Endothelial cell of umbilical vein (primary cell): ENCODE data around the gene LYPLAL1. TPM values are rescaled to one million over a fixed set of nuclear protein-coding genes. Genes with fewer than 3 reads are reported as not detected.

Source experiments
- BruUV-seq: library from RNA; stranded (reverse); fragments of 400-500 nt; replicated peaks from 2 replicates; lab custom pipeline; 2021; lab: Mats Ljungman, UMichigan
- CTCF ChIA-PET: fragments of 300-600, 350-600 bp; sonication (Branson Sonifier 250); formaldehyde crosslinking; loops from one replicate; lab custom pipeline; 2021; ENCODE audit warnings: antibody characterized with exemption, inconsistent platforms; lab: Charles Lee
- POLR2A ChIA-PET: fragments of 300-600, 350-600 bp; sonication (Branson Sonifier 250); formaldehyde crosslinking; loops from one replicate; lab custom pipeline; 2021; ENCODE audit warnings: antibody characterized with exemption, inconsistent platforms; lab: Charles Lee
- DNase-seq: peaks from one replicate; pipeline ENCODE4 v3.0.0-alpha.2; 2011; ENCODE audit warnings: low read depth, low spot score
- FAIRE-seq: peaks from 2 replicates; lab custom pipeline; 2011; peaks lifted over from hg19 to GRCh38; lab: Jason Lieb, UNC
- H2AFZ ChIP-seq: 2 replicates; pipeline ENCODE4 v1.6.0; 2012; ENCODE audit warnings: low read depth, low read length, control low read depth, inconsistent platforms
- H3K27ac ChIP-seq: 2 replicates; pipeline ENCODE4 v1.5.1; 2011; ENCODE audit warnings: low read depth, mild to moderate bottlenecking, control low read depth, low read length, moderate library complexity; ENCODE audit not compliant: insufficient read depth
- H3K27me3 ChIP-seq, 2 experiments: 2 replicates each; pipeline versions ENCODE4 v1.6.0 to v1.6.1; 2011; ENCODE audit warnings: low read length in 2 of 2, mixed read lengths in 1 of 2; ENCODE audit not compliant: control insufficient read depth in 2 of 2, insufficient read depth in 2 of 2
- H3K36me3 ChIP-seq, 2 experiments: 2 replicates in 1 of 2; 3 replicates in 1 of 2; pipeline ENCODE4 v1.5.1; 2011; ENCODE audit warnings: low read length in 2 of 2, mild to moderate bottlenecking in 1 of 2, moderate library complexity in 1 of 2; ENCODE audit not compliant: control insufficient read depth in 2 of 2, insufficient read depth in 2 of 2; ENCODE audit errors: extremely low read depth in 1 of 2
- H3K4me1 ChIP-seq: 3 replicates; pipeline ENCODE4 v1.5.1; 2011; ENCODE audit warnings: mild to moderate bottlenecking, low read length; ENCODE audit not compliant: control insufficient read depth, insufficient read depth; ENCODE audit errors: extremely low read depth
- H3K4me2 ChIP-seq: 2 replicates; pipeline ENCODE4 v1.6.1; 2011; ENCODE audit warnings: low read length, control low read depth, mixed read lengths; ENCODE audit not compliant: insufficient read depth
- H3K4me3 ChIP-seq, 3 experiments: fragments of 200-600 bp in 1 of 3; sonication (generic), shearing (Covaris generic) in 1 of 3; replicated peaks in 1 of 3; 2 replicates each; pipeline ENCODE4 v1.5.1; 2011 to 2016; ENCODE audit warnings: control low read depth in 3 of 3, low read length in 3 of 3, mild to moderate bottlenecking in 2 of 3, inconsistent platforms in 1 of 3, low read depth in 1 of 3, moderate library complexity in 1 of 3; ENCODE audit not compliant: insufficient read depth in 1 of 3
- H3K79me2 ChIP-seq: 2 replicates; pipeline ENCODE4 v1.6.0; 2012; ENCODE audit warnings: low read length, inconsistent platforms; ENCODE audit not compliant: control insufficient read depth, insufficient read depth
- H3K9ac ChIP-seq: replicated peaks from 2 replicates; pipeline ENCODE3; 2011; ENCODE audit warnings: low read length, control low read depth; ENCODE audit not compliant: insufficient read depth; ENCODE audit errors: extremely low read depth
- H3K9me1 ChIP-seq: replicated peaks from 3 replicates; pipeline ENCODE4 v1.6.0; 2011; ENCODE audit warnings: mild to moderate bottlenecking, low read length; ENCODE audit not compliant: control insufficient read depth, insufficient read depth; ENCODE audit errors: extremely low read depth
- H3K9me3 ChIP-seq: replicated peaks from 2 replicates; pipeline ENCODE4 v1.5.1; 2012; ENCODE audit warnings: low read length, inconsistent platforms; ENCODE audit not compliant: control insufficient read depth, insufficient read depth
- H4K20me1 ChIP-seq: replicated peaks from 2 replicates; pipeline ENCODE3; 2011; ENCODE audit warnings: mild to moderate bottlenecking, low read length; ENCODE audit not compliant: control insufficient read depth, insufficient read depth; ENCODE audit errors: extremely low read depth
- EZH2 ChIP-seq: IDR thresholded peaks from 2 replicates; pipeline ENCODE4 v1.6.1; 2012; ENCODE audit warnings: borderline replicate concordance, low read depth, mild to moderate bottlenecking, moderate library complexity, low read length, inconsistent platforms; ENCODE audit not compliant: severe bottlenecking
- FOS ChIP-seq: IDR thresholded peaks from 2 replicates; pipeline ENCODE4 v1.6.1; 2011; ENCODE audit warnings: mild to moderate bottlenecking, low read length, moderate library complexity, borderline replicate concordance; ENCODE audit not compliant: insufficient read depth
- GATA2 ChIP-seq: IDR thresholded peaks from 2 replicates; pipeline ENCODE4 v1.7.0; 2011; ENCODE audit warnings: low read depth, mild to moderate bottlenecking, moderate library complexity, mixed read lengths, low read length; ENCODE audit not compliant: insufficient read length, insufficient read depth
- JUN ChIP-seq: IDR thresholded peaks from 2 replicates; pipeline ENCODE4 v1.6.1; 2011; ENCODE audit warnings: borderline replicate concordance, low read depth; ENCODE audit not compliant: insufficient read length, insufficient read depth
- MYC ChIP-seq: IDR thresholded peaks from one replicate; pipeline ENCODE4 v1.6.1; 2011; ENCODE audit warnings: mild to moderate bottlenecking, low read depth, low read length
- POLR2A ChIP-seq: IDR thresholded peaks from 2 replicates; pipeline ENCODE4 v1.6.1; 2012; ENCODE audit warnings: low read depth, mild to moderate bottlenecking, control low read depth, low read length
- POLR2AphosphoS5 ChIP-seq: IDR thresholded peaks from 2 replicates; pipeline ENCODE4 v1.6.1; 2012; ENCODE audit warnings: low read depth, mild to moderate bottlenecking, control low read depth, low read length, moderate library complexity; ENCODE audit not compliant: insufficient read depth
- dilution Hi-C: fragments of 300-500 bp; cut with MboI; formaldehyde crosslinking; loops from one replicate; pipeline ENCODE4 v1.15.0; 2019; ENCODE audit warnings: low sequenced_read_pairs; ENCODE audit not compliant: extremely low pct_ligation_motif_present
- intact Hi-C: fragments of 100-400 bp; cut with micrococcal nuclease; formaldehyde crosslinking; loops from one replicate; pipeline ENCODE4 v1.10.0; 2022
- polyA plus RNA-seq, 4 experiments: library from polyadenylated mRNA; depleted of rRNA in 3 of 4; stranded (reverse) in 3 of 4; unstranded in 1 of 4; fragments of >200 nt; gene quantifications; 2 replicates each; pipeline versions ENCODE4 v1.2.1 to v1.2.3, GENCODE V29; 2011 to 2012; ENCODE audit warnings: missing spikeins in 1 of 4
- total RNA-seq: library from RNA; stranded (reverse); gene quantifications from 2 replicates; pipeline ENCODE4 v1.2.3, GENCODE V29; 2021
- TF ChIP-seq, protein P1 (sequence below), 2 donors: IDR thresholded peaks; 1 replicate in 1 of 2; 2 replicates in 1 of 2; pipeline ENCODE4 v1.5.1; 2011; ENCODE audit warnings: low read length in 2 of 2, mild to moderate bottlenecking in 2 of 2, moderate library complexity in 2 of 2, control low read depth in 1 of 2, inconsistent platforms in 1 of 2, low read depth in 1 of 2; ENCODE audit not compliant: insufficient read depth in 1 of 2; ENCODE audit errors: extremely low read depth in 1 of 2
- TF ChIP-seq, protein P2 (sequence below): IDR thresholded peaks from 2 replicates; pipeline ENCODE4 v1.6.1; 2011; ENCODE audit not compliant: insufficient read depth, insufficient read length

LYPLAL1 gene
- total and polyA plus RNA-seq, 2 donors (not counting 3 experiments of a cell fraction or from before 2014, with no cell fraction given), result 7.4 to 25.4 TPM

DNA sequence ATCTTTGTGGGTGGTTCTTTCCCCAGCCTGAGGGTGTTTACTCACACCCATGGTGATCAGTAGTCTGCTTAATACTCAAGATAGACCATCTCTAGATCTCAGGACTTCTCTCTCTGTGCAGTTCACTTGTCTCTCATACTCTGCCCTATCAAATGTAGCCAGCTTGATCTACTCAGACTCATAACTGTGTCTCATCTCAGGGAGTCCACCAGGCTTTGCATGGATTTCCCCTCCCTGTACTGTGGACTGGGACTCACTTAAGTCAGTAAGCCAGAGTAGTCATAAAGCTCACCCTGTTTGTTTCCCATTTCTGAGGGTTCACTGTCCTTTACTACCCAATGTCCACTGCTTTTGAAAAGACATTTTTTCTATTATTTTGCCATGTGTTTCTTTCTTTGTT lies 41.8 kb downstream of the LYPLAL1 start:
- FAIRE-seq (no peak), DNase-seq (no peak)
- TF ChIP-seq EZH2 (no peak), JUN (no peak), POLR2A (no peak), MYC (no peak), POLR2AphosphoS5 (no peak), GATA2 (no peak), FOS (no peak)
- TF ChIP-seq, protein P1, sequence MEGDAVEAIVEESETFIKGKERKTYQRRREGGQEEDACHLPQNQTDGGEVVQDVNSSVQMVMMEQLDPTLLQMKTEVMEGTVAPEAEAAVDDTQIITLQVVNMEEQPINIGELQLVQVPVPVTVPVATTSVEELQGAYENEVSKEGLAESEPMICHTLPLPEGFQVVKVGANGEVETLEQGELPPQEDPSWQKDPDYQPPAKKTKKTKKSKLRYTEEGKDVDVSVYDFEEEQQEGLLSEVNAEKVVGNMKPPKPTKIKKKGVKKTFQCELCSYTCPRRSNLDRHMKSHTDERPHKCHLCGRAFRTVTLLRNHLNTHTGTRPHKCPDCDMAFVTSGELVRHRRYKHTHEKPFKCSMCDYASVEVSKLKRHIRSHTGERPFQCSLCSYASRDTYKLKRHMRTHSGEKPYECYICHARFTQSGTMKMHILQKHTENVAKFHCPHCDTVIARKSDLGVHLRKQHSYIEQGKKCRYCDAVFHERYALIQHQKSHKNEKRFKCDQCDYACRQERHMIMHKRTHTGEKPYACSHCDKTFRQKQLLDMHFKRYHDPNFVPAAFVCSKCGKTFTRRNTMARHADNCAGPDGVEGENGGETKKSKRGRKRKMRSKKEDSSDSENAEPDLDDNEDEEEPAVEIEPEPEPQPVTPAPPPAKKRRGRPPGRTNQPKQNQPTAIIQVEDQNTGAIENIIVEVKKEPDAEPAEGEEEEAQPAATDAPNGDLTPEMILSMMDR (IDR thresholded peaks at IDR 0.05; ENCODE audit: extremely low read depth in 1 of 2, insufficient read depth in 1 of 2, low read depth in 1 of 2, low read length in 2 of 2), result no peak
- TF ChIP-seq, protein P2, sequence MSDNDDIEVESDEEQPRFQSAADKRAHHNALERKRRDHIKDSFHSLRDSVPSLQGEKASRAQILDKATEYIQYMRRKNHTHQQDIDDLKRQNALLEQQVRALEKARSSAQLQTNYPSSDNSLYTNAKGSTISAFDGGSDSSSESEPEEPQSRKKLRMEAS, result no peak
- Histone ChIP-seq H3K27me3 (no peaks in the 10 kb centered on the region), H3K36me3 (peaks cover 0 to 2% of the 10 kb centered on the region in 2 experiments), H3K9me1 (no peaks in the 10 kb centered on the region), H3K9me3 (no peaks in the 10 kb centered on the region), H3K4me3 (no peak overlapping the region), H3K27ac (no peak overlapping the region), H3K9ac (no peak overlapping the region), H3K4me2 (no peak overlapping the region), H2AFZ (no peak overlapping the region), H3K79me2 (no peaks in the 10 kb centered on the region), H3K4me1 (no peaks in the 10 kb centered on the region), H4K20me1 (no peaks in the 10 kb centered on the region)
- intact Hi-C loops, result no loop called here
- no TSS peak for BruUV-seq
- ChIA-PET CTCF (interaction anchor here (0.9 to 1.3 kb wide), 2 partner anchors 9 to 171 kb away, joined by 3 to 4 read pairs; no protein-coding TSS in a partner anchor), POLR2A (no interaction called here)
- dilution Hi-C loops, result no loop called here
